ENCODE data around the gene SFXN4. TPM values are rescaled to one million over a fixed set of nuclear protein-coding genes. Genes with fewer than 3 reads are reported as not detected.

The SFXN4 gene
- total and polyA plus RNA-seq, 2 of the 13 experiments (the other 11 are each of a cell fraction or from before 2014, with no cell fraction given): 47.7 to 64.9 TPM

GRCh38 chr10:119167041-119167440 lies 1.5 kb upstream of the SFXN4 start:
- ChIA-PET POLR2A (interaction anchor here (1.3 to 1.4 kb wide), 2 partner anchors 9 to 40 kb away, joined by 4 to 6 read pairs; partner anchors contain the start of gene GRK5), CTCF (ENCODE audit: low intra/inter-chr PET ratio, low total read pairs) (no interaction called here)
- DNase-seq (ENCODE audit: low spot score): no peak
- Histone ChIP-seq H3K79me2 (ENCODE audit: insufficient read depth, low read length) (peaks cover 4% of the 10 kb centered on the region), H3K9me3 (ENCODE audit: low read length) (no peaks in the 10 kb centered on the region), H3K4me3 (replicated peaks in 1 of 3; ENCODE audit: insufficient read depth in 1 of 3, low read depth in 2 of 3, low read length in 3 of 3) (no peak overlapping the region), H3K36me3 (replicated peaks in 1 of 2; ENCODE audit: control insufficient read depth in 1 of 2, insufficient read depth in 2 of 2, low read length in 2 of 2) (peaks cover 4 to 37% of the 10 kb centered on the region in 2 experiments), H3K27ac (ENCODE audit: extremely low read length, insufficient read depth, low read length) (no peak overlapping the region), H2AFZ (ENCODE audit: low read length) (no peak overlapping the region), H3K4me2 (ENCODE audit: low read depth, low read length) (no peak overlapping the region), H3K4me1 (ENCODE audit: insufficient read depth, low read length) (peaks cover 26% of the 10 kb centered on the region), H4K20me1 (ENCODE audit: insufficient read depth, low read length) (no peaks in the 10 kb centered on the region), H3K9ac (ENCODE audit: insufficient read depth, low read depth, low read length) (no peak overlapping the region), H3K27me3 (ENCODE audit: control insufficient read depth in 1 of 2, insufficient read depth in 2 of 2, low read length in 2 of 2) (no peaks in the 10 kb centered on the region)
- WGBS (ENCODE audit: low lambda C conversion rate): 83% methylated on average over 8 of the region's 8 CpGs
- intact Hi-C loops (cut with micrococcal nuclease; ENCODE audit: unreplicated experiment) (loop anchor here (10.0 kb wide), 1 partner anchor 412 kb away; the partner anchor contains the start of gene CACUL1), in situ Hi-C loops (cut with HindIII; ENCODE audit: extremely low pct_ligation_motif_present, low pct_unique_long_range_greater_than_20kb) (no loop called here)
- FAIRE-seq: no peak
- no peak for TF ChIP-seq MAFK (conservative IDR thresholded peaks at IDR 0.05 in 1 of 2, IDR thresholded peaks at IDR 0.05 in 1 of 2; ENCODE audit: low read length in 2 of 2)
- TF ChIP-seq RBM22 (optimal IDR thresholded peaks at IDR 0.05; ENCODE audit: low read length): peak; percentile 11
- TF ChIP-seq TBX3 (IDR thresholded peaks at IDR 0.05; ENCODE audit: borderline replicate concordance): no peak
- no peak for TF ChIP-seq U2AF1 (optimal IDR thresholded peaks at IDR 0.05; ENCODE audit: low read depth, low read length)
- no peak for ATAC-seq
- BruUV-seq (replicated peaks): no TSS peak

GRCh38 chr10:119166564-119166963 lies 1.1 kb upstream of the SFXN4 start:
- BruUV-seq (replicated peaks): no TSS peak
- no peak overlapping the region for H2AFZ ChIP-seq (ENCODE audit: low read length)
- no peaks in the 10 kb centered on the region for H3K9me3 ChIP-seq (ENCODE audit: low read length)
- WGBS (ENCODE audit: low lambda C conversion rate): 83% methylated on average over 8 of the region's 8 CpGs
- ChIA-PET CTCF (ENCODE audit: low intra/inter-chr PET ratio, low total read pairs) (no interaction called here), POLR2A (interaction anchor here (0.6 to 2.6 kb wide), 4 partner anchors 10 to 429 kb away, joined by 3 to 14 read pairs (median 6); partner anchors contain the start of gene EIF3A)
- H3K27me3 ChIP-seq (ENCODE audit: control insufficient read depth in 1 of 2, insufficient read depth in 2 of 2, low read length in 2 of 2): no peaks in the 10 kb centered on the region
- H3K4me1 ChIP-seq (ENCODE audit: insufficient read depth, low read length): peaks cover 26% of the 10 kb centered on the region
- H3K4me3 ChIP-seq (replicated peaks in 1 of 3; ENCODE audit: insufficient read depth in 1 of 3, low read depth in 2 of 3, low read length in 3 of 3): peak overlapping the region in 1 of 3 experiments; percentile 81; a peak in 1 of 6 replicates
- DNase-seq (ENCODE audit: low spot score) (no peak), FAIRE-seq (no peak), ATAC-seq (peak; percentile 8; the same call in 2 of the 3 replicates)
- no peak overlapping the region for H3K27ac ChIP-seq (ENCODE audit: extremely low read length, insufficient read depth, low read length)
- H3K79me2 ChIP-seq (ENCODE audit: insufficient read depth, low read length): peaks cover 3% of the 10 kb centered on the region
- peak overlapping the region; percentile 97 for H3K4me2 ChIP-seq (ENCODE audit: low read depth, low read length)
- no peaks in the 10 kb centered on the region for H4K20me1 ChIP-seq (ENCODE audit: insufficient read depth, low read length)
- TF ChIP-seq POLR2A (IDR thresholded peaks at IDR 0.05; ENCODE audit: insufficient read depth in 1 of 2, low read depth in 2 of 2, low read length in 2 of 2) (0 out of 4 replicates have a peak, but pooled peaks of 1 of the 2 experiments have one; percentile 20), ZBTB14 (CRISPR knock-in tag; IDR thresholded peaks at IDR 0.05) (no peak), MLLT10 (CRISPR knock-in tag; IDR thresholded peaks at IDR 0.05) (no peak), RFX1 (IDR thresholded peaks at IDR 0.05) (no peak), RBM22 (optimal IDR thresholded peaks at IDR 0.05; ENCODE audit: low read length) (peak; percentile 25), PTBP1 (IDR thresholded peaks at IDR 0.05; ENCODE audit: low read depth, low read length, poor library complexity, severe bottlenecking) (no peak), ZNF878 (CRISPR knock-in tag; IDR thresholded peaks at IDR 0.05) (no peak), SRY (CRISPR knock-in tag; IDR thresholded peaks at IDR 0.05) (no peak), PPARG (CRISPR knock-in tag; conservative IDR thresholded peaks at IDR 0.05) (no peak)
- in situ Hi-C loops (cut with HindIII; ENCODE audit: extremely low pct_ligation_motif_present, low pct_unique_long_range_greater_than_20kb): no loop called here
- peaks cover 4 to 37% of the 10 kb centered on the region in 2 experiments for H3K36me3 ChIP-seq (replicated peaks in 1 of 2; ENCODE audit: control insufficient read depth in 1 of 2, insufficient read depth in 2 of 2, low read length in 2 of 2)
- peak overlapping the region; percentile 95 for H3K9ac ChIP-seq (ENCODE audit: insufficient read depth, low read depth, low read length)
- intact Hi-C loops (cut with micrococcal nuclease; ENCODE audit: unreplicated experiment): loop anchor here (10.0 kb wide), 1 partner anchor 412 kb away; the partner anchor contains the start of gene CACUL1
